ENCODE measurements around the gene SHROOM2.
A peak's percentile ranks its signal among the peaks of the same experiment; 100 is the strongest.

SHROOM2 gene

GRCh38 chrX:9866633-9867032 is 80.4 kb downstream of the SHROOM2 start:
- no peak for DNase-seq

- DNase-seq = no peak
These were observed 81.0 kb downstream of the SHROOM2 start for GRCh38 chrX:9867226-9867625.

- DNase-seq = no peak
These were observed 81.5 kb downstream of the SHROOM2 start for GRCh38 chrX:9867753-9868152.

GRCh38 chrX:9871701-9872268 is 85.6 kb downstream of the SHROOM2 start:
- DNase-seq = no peak

- DNase-seq = no peak
These were observed 87.1 kb downstream of the SHROOM2 start for GRCh38 chrX:9873360-9873759.

GRCh38 chrX:9873952-9874351 is 87.7 kb downstream of the SHROOM2 start:
- DNase-seq = peak; percentile 46

GRCh38 chrX:9874483-9874882 is 88.3 kb downstream of the SHROOM2 start:
- peak; percentile 46 for DNase-seq

GRCh38 chrX:9875801-9876200 is 89.6 kb downstream of the SHROOM2 start:
- DNase-seq = peak; percentile 6

- no peak for DNase-seq
These were observed 90.0 kb downstream of the SHROOM2 start for GRCh38 chrX:9876201-9876600.

- DNase-seq = peak; percentile 35
These were observed 92.1 kb downstream of the SHROOM2 start for GRCh38 chrX:9878146-9878820.

- no peak for DNase-seq
These were observed 94.0 kb downstream of the SHROOM2 start for GRCh38 chrX:9880237-9880636.

- DNase-seq = no peak
These were observed 94.6 kb downstream of the SHROOM2 start for GRCh38 chrX:9880870-9881269.

- DNase-seq = no peak
These were observed 96.6 kb downstream of the SHROOM2 start for GRCh38 chrX:9882669-9883446.

- no peak for DNase-seq
These were observed 98.0 kb downstream of the SHROOM2 start for GRCh38 chrX:9884031-9884779.

- peak; percentile 18 for DNase-seq
These were observed 98.9 kb downstream of the SHROOM2 start for GRCh38 chrX:9885150-9885549.

- DNase-seq = no peak
These were observed 101.5 kb downstream of the SHROOM2 start for GRCh38 chrX:9887659-9888297.

- DNase-seq = no peak
These were observed 102.8 kb downstream of the SHROOM2 start for GRCh38 chrX:9888953-9889470.

GRCh38 chrX:9890681-9891091 is 104.5 kb downstream of the SHROOM2 start:
- no peak for DNase-seq

GRCh38 chrX:9895225-9895912 is 109.1 kb downstream of the SHROOM2 start:
- no peak for DNase-seq

GRCh38 chrX:9897761-9898161 is 111.5 kb downstream of the SHROOM2 start:
- DNase-seq = no peak

GRCh38 chrX:9899640-9900111 is 113.4 kb downstream of the SHROOM2 start:
- no peak for DNase-seq

GRCh38 chrX:9902656-9903055 is 116.4 kb downstream of the SHROOM2 start:
- no peak for DNase-seq

Measured in DMS79 (cell line).